ENCODE measurements around the gene TNNI2.
"Not testable (repeated sequence)": the region's sequence is repeated elsewhere in the genome, so short reads cannot be mapped to it uniquely, and the experiment has no call there.

TNNI2 gene

GRCh38 chr11:1886551-1886950 lies 47.8 kb downstream of the TNNI2 start:
- H3K4me1 ChIP-seq (ENCODE audit: control insufficient read depth, insufficient read depth, low read length); H3K36me3 ChIP-seq (ENCODE audit: control insufficient read depth, insufficient read depth, low read length); DNase-seq (ENCODE audit: low read depth, low spot score); H3K4me3 ChIP-seq (ENCODE audit: low read length); H3K27me3 ChIP-seq (ENCODE audit: control insufficient read depth, insufficient read depth, low read length); H3K9me3 ChIP-seq (ENCODE audit: control insufficient read depth, insufficient read depth, low read length); H3K27ac ChIP-seq (ENCODE audit: low read length): not testable (repeated sequence)
- no CpG with 5 or more reads among the region's 13 CpGs for WGBS (ENCODE audit: insufficient coverage, insufficient read length)

GRCh38 chr11:1887451-1888346 lies 48.9 kb downstream of the TNNI2 start:
- WGBS (ENCODE audit: insufficient coverage, insufficient read length), result no CpG with 5 or more reads among the region's 11 CpGs
- H3K27ac ChIP-seq (ENCODE audit: low read length), result no peak overlapping the region
- DNase-seq (ENCODE audit: low read depth, low spot score), result no peak
- H3K27me3 ChIP-seq (ENCODE audit: control insufficient read depth, insufficient read depth, low read length), result no peaks in the 10 kb centered on the region
- H3K36me3 ChIP-seq (ENCODE audit: control insufficient read depth, insufficient read depth, low read length), result no peaks in the 10 kb centered on the region; the same call in 1 of the 2 replicates
- no peaks in the 10 kb centered on the region for H3K9me3 ChIP-seq (ENCODE audit: control insufficient read depth, insufficient read depth, low read length)
- no peaks in the 10 kb centered on the region for H3K4me1 ChIP-seq (ENCODE audit: control insufficient read depth, insufficient read depth, low read length)
- no peak overlapping the region for H3K4me3 ChIP-seq (ENCODE audit: low read length)

GRCh38 chr11:1888347-1888753 lies 49.6 kb downstream of the TNNI2 start:
- no peaks in the 10 kb centered on the region for H3K27me3 ChIP-seq (ENCODE audit: control insufficient read depth, insufficient read depth, low read length)
- no peak for DNase-seq (ENCODE audit: low read depth, low spot score)
- H3K4me3 ChIP-seq (ENCODE audit: low read length), result no peak overlapping the region
- no CpG with 5 or more reads among the region's 9 CpGs for WGBS (ENCODE audit: insufficient coverage, insufficient read length)
- H3K27ac ChIP-seq (ENCODE audit: low read length), result no peak overlapping the region
- H3K9me3 ChIP-seq (ENCODE audit: control insufficient read depth, insufficient read depth, low read length), result no peaks in the 10 kb centered on the region
- no peaks in the 10 kb centered on the region; the same call in 1 of the 2 replicates for H3K36me3 ChIP-seq (ENCODE audit: control insufficient read depth, insufficient read depth, low read length)
- H3K4me1 ChIP-seq (ENCODE audit: control insufficient read depth, insufficient read depth, low read length), result no peaks in the 10 kb centered on the region

GRCh38 chr11:1888811-1889210 lies 50.0 kb downstream of the TNNI2 start:
- Histone ChIP-seq H3K4me1 (ENCODE audit: control insufficient read depth, insufficient read depth, low read length) (no peaks in the 10 kb centered on the region), H3K4me3 (ENCODE audit: low read length) (no peak overlapping the region), H3K9me3 (ENCODE audit: control insufficient read depth, insufficient read depth, low read length) (no peaks in the 10 kb centered on the region), H3K36me3 (ENCODE audit: control insufficient read depth, insufficient read depth, low read length) (no peaks in the 10 kb centered on the region; the same call in 1 of the 2 replicates), H3K27ac (ENCODE audit: low read length) (no peak overlapping the region), H3K27me3 (ENCODE audit: control insufficient read depth, insufficient read depth, low read length) (no peaks in the 10 kb centered on the region)
- WGBS (ENCODE audit: insufficient coverage, insufficient read length), result no CpG with 5 or more reads among the region's 6 CpGs
- DNase-seq (ENCODE audit: low read depth, low spot score), result no peak

GRCh38 chr11:1889224-1889930 lies 50.6 kb downstream of the TNNI2 start:
- Histone ChIP-seq H3K9me3 (ENCODE audit: control insufficient read depth, insufficient read depth, low read length) (no peaks in the 10 kb centered on the region), H3K4me3 (ENCODE audit: low read length) (no peak overlapping the region), H3K27me3 (ENCODE audit: control insufficient read depth, insufficient read depth, low read length) (no peaks in the 10 kb centered on the region), H3K27ac (ENCODE audit: low read length) (no peak overlapping the region), H3K4me1 (ENCODE audit: control insufficient read depth, insufficient read depth, low read length) (no peaks in the 10 kb centered on the region), H3K36me3 (ENCODE audit: control insufficient read depth, insufficient read depth, low read length) (no peaks in the 10 kb centered on the region; the same call in 1 of the 2 replicates)
- no CpG with 5 or more reads among the region's 34 CpGs for WGBS (ENCODE audit: insufficient coverage, insufficient read length)
- DNase-seq (ENCODE audit: low read depth, low spot score), result no peak

- Histone ChIP-seq H3K36me3 (ENCODE audit: control insufficient read depth, insufficient read depth, low read length) (no peaks in the 10 kb centered on the region; the same call in 1 of the 2 replicates), H3K4me1 (ENCODE audit: control insufficient read depth, insufficient read depth, low read length) (no peaks in the 10 kb centered on the region), H3K9me3 (ENCODE audit: control insufficient read depth, insufficient read depth, low read length) (no peaks in the 10 kb centered on the region), H3K4me3 (ENCODE audit: low read length) (no peak overlapping the region), H3K27me3 (ENCODE audit: control insufficient read depth, insufficient read depth, low read length) (no peaks in the 10 kb centered on the region), H3K27ac (ENCODE audit: low read length) (no peak overlapping the region)
- WGBS (ENCODE audit: insufficient coverage, insufficient read length), result no CpG with 5 or more reads among the region's 33 CpGs
- no peak for DNase-seq (ENCODE audit: low read depth, low spot score)
Measured at GRCh38 chr11:1889941-1890855, 51.4 kb downstream of the TNNI2 start.
